Measurements from ENCODE around the gene DKKL1. TPM values are rescaled to one million over a fixed set of nuclear protein-coding genes. Genes with fewer than 3 reads are reported as not detected.
A peak's percentile ranks its signal among the peaks of the same experiment; 100 is the strongest.
"Not testable (repeated sequence)": the region's sequence is repeated elsewhere in the genome, so short reads cannot be mapped to it uniquely, and the experiment has no call there.

DKKL1 gene
- polyA plus RNA-seq (2013, experiment 1 of 2; ENCODE audit: insufficient read length), result 0.60 TPM
- 1.2 TPM for polyA plus RNA-seq (2013, experiment 2 of 2; ENCODE audit: insufficient read length)

DNA sequence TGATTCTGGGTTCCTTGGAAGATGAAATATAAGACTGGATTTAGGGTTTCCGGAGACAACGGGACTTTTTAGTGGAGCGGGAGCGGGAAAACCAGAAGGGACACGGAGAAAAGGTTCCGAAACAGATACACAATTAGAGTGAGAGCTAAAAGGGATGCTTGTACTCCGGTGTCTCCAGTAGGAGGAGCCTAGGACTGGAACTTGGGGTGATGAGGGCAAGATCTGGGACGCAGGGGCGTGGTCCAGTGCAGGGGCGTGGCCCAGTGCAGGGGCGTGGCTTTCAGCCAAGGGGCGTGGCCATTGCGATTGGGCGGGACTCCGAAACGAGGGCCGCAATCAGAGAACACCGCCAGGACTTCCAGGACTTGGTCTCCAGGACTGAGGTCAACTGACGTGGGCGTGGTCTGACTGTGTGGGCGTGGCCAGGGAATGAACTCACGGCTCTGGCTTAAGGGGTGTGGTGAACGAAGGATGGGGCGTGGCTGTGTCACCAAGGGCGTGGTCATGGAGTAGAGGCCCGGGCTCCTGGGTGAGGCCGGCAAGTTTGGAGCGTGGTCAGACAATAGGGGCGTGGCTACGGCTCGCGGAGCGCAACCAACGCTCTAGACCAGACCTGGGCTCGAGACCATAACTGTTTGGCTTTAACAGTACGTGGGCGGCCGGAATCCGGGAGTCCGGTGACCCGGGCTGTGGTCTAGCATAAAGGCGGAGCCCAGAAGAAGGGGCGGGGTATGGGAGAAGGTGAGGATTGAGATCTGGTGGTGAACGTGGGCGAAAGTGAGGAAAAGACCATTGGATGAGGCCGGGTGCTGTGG, at the start of gene DKKL1:
DKKL1 (plus strand) TSS at position 610 of the 815 bp plus-strand sequence; CDS start at position 732, 122 bp downstream.
- peak; percentile 99 for DNase-seq

DNA sequence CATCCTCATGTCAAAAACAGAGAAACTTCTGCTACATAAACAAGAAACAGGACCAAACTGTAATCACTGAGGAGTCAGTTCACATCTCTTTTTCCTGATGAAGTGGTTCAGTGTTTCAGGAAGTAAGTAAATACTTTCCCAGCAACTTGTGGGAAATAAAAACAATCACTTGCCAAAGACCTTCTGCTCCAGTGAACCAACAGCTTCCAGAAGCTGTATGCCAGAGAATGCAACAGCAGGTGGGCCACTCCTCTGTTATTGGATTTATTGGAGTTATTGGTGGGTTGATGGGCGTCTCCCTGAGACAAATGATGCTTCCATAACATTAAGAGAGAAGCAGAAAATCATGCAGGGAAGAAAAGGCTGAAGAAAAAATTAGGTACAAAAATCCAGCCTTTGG, 48.6 kb upstream of the DKKL1 start:
- DNase-seq, result no peak

- no peak for DNase-seq
Measured at GRCh38 chr19:49316284-49316683, 47.4 kb upstream of the DKKL1 start.

DNA sequence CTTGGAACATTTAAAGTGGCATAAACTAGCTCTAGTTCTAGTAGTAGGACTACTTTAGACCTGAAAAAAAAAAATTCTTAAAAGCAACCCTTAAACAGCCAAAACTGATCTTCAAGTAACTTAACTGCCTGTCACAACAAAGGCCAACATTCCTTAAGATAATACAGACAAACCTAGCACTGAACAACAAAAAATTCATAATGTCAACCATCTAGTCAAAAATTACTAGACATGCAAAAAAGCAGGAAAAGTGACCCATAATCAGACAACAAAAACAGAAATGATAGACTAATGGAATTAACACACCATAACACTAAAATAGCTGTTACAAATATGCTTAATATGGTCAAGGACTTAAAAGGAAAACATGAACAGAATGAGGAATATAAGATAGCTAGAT, 45.4 kb upstream of the DKKL1 start:
- no peak for DNase-seq

DNA sequence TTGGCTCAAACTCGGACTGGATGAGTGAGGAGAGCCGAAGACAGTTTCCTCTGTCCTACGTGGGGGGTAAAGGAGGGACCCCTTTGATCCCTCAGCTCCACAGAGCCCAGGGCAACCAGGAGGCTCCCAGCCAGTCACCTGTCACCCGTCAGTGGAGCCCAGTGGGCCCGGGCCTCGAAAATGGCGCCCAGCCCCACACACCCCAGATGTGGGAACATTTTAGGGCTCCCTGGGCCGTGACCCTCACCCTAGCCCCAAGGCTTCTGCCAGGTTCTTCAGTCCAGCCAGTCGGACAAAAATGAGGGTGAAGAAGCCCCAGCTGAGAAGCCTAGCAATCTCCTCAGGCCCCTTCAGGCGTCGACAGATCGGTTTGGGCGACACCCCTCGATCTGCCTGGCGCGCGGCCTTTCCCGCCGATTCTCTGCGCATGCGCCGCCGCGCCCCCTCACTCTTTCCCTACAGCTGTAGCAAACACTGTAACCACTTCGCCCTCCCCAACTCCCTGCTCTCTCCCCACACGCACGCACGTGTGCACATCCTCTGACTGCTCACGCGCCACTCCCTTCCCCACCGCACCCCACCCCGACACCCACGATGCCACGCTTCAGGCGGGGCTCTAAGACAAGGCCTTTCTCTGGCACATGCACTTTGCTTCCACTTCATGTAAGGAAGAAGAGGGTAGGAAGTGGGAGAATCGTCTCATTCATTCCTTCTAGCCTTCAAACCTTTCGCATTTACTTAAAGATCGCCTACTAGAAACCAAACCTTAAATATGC, 38.7 kb upstream of the DKKL1 start, which contains the start of gene SLC6A16:
SLC6A16 (minus strand) TSS at position 391 of the 776 bp plus-strand sequence. CDS start 13,844 bp downstream, outside the sequence.
- no peak for DNase-seq

DNA sequence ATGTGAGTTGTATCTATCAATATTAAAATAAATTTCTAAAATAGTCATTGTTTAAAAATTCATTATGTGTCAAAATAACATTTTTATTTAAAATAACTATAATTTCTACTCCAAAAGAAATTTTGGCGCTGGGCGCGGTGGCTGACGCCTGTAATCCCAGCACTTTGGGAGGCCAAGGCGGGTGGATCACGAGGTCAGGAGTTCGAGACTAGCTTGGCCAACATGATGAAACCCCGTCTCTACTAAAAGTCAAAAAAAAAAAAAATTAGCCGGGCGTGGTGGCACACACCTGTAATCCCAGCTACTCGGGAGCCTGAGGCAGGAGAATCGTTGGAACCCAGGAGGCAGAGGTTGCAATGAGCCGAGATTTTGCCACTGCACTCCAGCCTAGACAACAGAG, 37.9 kb upstream of the DKKL1 start:
- DNase-seq, result not testable (repeated sequence)

GRCh38 chr19:49326165-49326704, 37.4 kb upstream of the DKKL1 start:
- no peak for DNase-seq

DNA sequence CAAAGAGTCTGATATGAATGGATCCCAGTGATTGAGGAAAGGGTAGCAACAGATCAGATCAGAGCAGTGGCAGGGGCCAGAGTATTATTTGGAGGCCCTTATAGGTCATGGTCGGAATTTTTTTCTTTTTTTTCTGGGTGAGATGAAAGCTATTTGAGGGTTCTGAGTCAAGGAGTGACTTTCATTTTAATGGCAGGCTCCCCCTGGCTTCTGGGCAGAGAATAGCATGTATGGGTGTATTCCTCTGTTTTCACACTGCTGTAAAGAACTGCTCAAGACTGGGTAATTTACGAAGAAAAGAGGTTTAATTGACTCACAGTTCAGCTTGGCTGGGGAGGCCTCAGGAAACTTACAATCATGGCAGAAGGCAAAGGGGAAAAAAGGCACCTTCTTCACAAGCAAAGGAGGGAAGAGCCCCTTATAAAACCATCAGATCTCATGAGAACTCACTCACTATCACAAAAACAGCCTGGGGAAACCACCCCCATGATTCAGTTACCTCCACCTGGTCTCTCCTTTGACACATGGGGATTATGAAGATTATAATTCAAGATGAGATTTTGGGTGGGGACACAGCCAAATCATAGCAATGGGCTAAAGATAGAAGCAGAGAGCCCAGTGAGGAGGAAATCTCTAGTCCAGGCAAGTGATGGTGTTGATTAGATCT, 35.7 kb upstream of the DKKL1 start:
- DNase-seq, result peak; percentile 29

- no peak for DNase-seq
Measured at GRCh38 chr19:49328741-49329140, 34.9 kb upstream of the DKKL1 start.

DNA sequence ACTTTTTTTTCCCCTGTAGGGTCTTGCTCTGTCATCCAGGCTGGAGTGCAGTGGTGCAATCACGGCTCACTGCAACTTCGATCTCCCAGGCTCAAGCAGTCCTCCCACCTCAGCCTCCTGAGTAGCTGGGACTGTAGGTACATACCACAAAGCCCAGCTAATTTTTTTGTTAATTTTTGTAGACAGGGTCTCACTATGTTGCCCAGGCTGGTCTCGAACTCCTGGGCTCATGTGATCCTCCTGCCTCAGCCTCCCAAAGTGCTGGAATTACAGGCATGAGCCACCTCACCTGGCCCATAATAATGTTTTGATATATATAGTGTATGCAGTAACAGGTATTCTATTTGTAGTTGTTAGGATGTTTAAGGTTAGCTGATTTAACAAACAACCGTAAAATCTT, 32.5 kb upstream of the DKKL1 start:
- not testable (repeated sequence) for DNase-seq

DNA sequence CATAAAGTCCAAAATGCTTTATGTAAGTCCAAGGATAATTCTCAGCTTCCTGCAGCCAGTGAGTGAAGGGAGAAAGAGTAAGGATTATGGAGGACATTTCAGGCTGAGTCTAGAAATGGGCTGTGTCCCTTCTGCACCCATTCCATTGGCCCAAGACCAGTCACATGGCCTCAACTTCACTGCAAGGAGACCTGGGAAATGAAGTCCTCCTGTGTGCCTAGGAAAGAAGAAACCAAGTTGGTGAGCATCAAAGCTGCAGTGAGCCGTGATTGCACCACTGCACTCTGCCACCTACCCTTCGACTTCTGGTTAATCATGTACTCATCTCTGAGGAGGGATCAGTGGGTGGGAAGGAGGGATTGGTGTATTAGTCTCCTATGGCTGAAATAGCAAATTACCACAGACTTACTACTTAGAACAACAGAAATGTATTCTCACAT, 32.0 kb upstream of the DKKL1 start:
- peak; percentile 48 for DNase-seq

DNA sequence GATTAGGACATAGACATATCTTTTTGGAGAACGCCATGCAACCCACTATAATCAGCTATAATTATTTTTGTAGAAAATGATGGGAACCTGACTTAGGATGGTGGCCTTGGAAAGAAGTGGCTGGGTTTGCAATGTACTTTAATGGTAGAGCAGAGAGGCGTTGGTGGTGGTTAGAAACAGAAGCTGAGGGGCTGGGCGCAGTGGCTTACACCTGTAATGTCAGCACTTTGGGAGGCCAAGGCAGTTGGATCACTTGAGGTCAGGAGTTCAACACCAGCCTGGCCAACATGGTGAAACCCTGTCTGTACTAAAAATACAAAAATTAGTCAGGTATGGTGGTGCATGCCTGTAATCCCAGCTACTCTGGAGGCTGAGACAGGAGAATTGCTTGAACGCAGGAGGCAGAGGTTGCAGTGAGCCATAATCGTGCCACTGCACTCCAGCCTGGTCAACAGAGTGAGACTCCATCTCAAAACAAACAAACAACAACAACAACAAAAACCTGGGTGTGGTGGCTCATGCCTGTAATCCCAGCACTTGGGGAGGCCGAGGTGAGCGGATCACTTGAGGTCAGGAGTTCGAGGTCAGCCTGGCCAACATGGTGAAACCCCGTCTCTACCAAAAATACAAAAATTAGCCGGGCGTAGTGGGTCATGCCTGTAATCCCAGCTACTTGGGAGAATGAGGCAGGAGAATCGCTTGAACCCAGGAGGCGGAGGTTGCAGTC, 30.8 kb upstream of the DKKL1 start:
- not testable (repeated sequence) for DNase-seq

GRCh38 chr19:49333418-49333805, 30.3 kb upstream of the DKKL1 start:
- no peak for DNase-seq

DNA sequence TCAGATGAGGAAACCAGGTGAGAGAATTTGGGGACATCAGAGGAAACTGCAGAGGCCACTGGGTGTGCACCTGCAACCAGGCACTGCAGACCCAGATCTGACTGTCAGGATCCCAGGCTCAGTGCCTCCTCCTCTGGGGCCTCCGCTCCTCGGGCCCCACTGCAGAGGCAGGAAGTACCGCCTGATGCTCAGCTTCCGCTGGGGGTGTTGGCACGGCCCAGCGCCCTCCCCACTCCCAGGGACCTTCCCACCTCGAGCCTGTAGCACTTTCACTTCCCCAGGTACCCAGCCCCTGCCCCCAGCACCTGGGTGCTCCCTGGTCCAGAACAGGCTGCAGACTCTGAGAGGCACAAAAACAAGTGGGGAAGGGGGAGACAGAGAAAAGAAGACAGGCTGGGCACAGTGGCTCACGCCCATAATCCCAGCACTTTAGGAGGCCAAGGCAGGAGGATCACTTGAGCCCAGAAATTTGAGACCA, 29.8 kb upstream of the DKKL1 start:
- no peak for DNase-seq

GRCh38 chr19:49335071-49335783, 28.4 kb upstream of the DKKL1 start, which contains the start of gene CD37:
CD37 (plus strand) TSS chr19:49335406; CDS start chr19:49335541, 135 bp downstream.
- no peak for DNase-seq

- DNase-seq, result no peak
Measured at GRCh38 chr19:49335784-49336481, 27.7 kb upstream of the DKKL1 start.

GRCh38 chr19:49336482-49337266, 27.0 kb upstream of the DKKL1 start:
- no peak for DNase-seq

GRCh38 chr19:49337267-49338022, 26.2 kb upstream of the DKKL1 start:
- DNase-seq, result no peak

All from fibroblast of skin of scalp (primary cell).